Measurements from ENCODE around the gene ZNF200. TPM values are rescaled to one million over a fixed set of nuclear protein-coding genes. Genes with fewer than 3 reads are reported as not detected.

ZNF200 gene
- total and polyA plus RNA-seq, 2 of the 13 experiments (the other 11 are each of a cell fraction or from before 2014, with no cell fraction given) = 3.5 to 16.5 TPM

DNA sequence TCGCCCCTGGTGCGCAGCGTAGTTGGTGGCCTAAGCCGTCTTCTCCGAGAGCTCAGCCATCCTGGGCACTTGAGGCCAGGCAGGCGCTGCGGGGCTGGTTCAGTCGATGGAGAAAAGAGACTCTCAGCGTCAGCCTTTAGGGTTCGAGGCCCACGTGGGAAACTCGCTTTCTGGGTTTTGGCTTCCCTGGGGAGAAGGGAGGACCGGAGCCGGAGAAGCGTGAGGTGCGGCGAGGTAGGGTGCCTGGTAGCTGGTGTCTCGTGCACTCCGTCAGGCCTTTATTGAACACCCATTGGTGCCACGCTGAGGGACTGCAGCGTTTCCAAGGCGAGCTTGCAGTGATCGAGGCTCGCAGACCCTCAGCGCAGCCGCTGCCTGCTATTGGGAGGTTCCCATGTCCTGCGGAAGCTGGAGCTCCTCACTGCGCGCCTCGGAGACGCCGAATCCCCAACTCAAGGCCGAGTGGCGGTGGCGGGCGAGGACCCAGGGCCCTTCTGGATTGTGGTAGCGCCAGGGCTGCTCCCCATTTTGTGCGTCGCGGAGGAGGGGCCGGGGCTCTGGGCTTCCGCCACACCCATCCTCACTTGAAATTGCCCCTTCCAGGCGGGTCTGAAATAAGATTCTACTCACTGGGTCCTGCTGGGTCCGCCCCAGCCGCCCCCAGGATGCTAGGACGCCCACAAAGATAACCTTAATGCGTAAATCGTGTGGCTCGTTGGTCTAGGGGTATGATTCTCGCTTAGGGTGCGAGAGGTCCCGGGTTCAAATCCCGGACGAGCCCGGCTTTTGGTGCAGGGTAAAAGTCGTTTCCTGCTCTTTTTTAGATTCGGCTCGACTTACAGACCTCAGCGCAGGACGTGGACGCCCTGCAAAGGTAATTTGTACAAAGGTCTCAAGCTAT, 45.8 kb downstream of the ZNF200 start (continued):
- TF ChIP-seq, protein P1, sequence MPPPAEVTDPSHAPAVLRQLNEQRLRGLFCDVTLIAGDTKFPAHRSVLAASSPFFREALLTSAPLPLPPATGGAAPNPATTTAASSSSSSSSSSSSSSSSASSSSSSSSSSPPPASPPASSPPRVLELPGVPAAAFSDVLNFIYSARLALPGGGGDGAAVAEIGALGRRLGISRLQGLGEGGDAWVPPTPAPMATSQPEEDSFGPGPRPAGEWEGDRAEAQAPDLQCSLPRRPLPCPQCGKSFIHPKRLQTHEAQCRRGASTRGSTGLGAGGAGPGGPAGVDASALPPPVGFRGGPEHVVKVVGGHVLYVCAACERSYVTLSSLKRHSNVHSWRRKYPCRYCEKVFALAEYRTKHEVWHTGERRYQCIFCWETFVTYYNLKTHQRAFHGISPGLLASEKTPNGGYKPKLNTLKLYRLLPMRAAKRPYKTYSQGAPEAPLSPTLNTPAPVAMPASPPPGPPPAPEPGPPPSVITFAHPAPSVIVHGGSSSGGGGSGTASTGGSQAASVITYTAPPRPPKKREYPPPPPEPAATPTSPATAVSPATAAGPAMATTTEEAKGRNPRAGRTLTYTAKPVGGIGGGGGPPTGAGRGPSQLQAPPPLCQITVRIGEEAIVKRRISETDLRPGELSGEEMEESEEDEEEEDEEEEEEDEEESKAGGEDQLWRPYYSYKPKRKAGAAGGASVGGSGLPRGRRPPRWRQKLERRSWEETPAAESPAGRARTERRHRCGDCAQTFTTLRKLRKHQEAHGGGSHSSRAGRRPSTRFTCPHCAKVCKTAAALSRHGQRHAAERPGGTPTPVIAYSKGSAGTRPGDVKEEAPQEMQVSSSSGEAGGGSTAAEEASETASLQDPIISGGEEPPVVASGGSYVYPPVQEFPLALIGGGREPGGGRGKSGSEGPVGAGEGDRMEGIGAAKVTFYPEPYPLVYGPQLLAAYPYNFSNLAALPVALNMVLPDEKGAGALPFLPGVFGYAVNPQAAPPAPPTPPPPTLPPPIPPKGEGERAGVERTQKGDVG (CRISPR knock-in tag; IDR thresholded peaks at IDR 0.05; ENCODE audit: borderline replicate concordance) = 0 out of 2 replicates have a peak, but pooled peaks have one; percentile 32
- TF ChIP-seq GATAD2A (CRISPR knock-in tag; IDR thresholded peaks at IDR 0.05) (peak; percentile 46; the same call in 1 of the 2 replicates), TSC22D2 (CRISPR knock-in tag; IDR thresholded peaks at IDR 0.05; ENCODE audit: borderline replicate concordance) (peak; percentile 30; the same call in 1 of the 2 replicates), ZNF549 (CRISPR knock-in tag; IDR thresholded peaks at IDR 0.05) (no peak), ZNF775 (CRISPR knock-in tag; IDR thresholded peaks at IDR 0.05; ENCODE audit: borderline replicate concordance) (no peak), SALL1 (CRISPR knock-in tag; IDR thresholded peaks at IDR 0.05) (peak; percentile 29; the same call in 1 of the 2 replicates), RAD21 (CRISPR knock-in tag; IDR thresholded peaks at IDR 0.05) (no peak), SIN3A (IDR thresholded peaks at IDR 0.05; ENCODE audit: borderline replicate concordance, low read depth, low read length) (no peak), ZNF674 (CRISPR knock-in tag; IDR thresholded peaks at IDR 0.05; ENCODE audit: low read depth) (no peak), MTF1 (CRISPR knock-in tag; IDR thresholded peaks at IDR 0.05) (no peak), DNMT1 (CRISPR knock-in tag; IDR thresholded peaks at IDR 0.05) (peak; percentile 38; the same call in 1 of the 2 replicates), CENPT (CRISPR knock-in tag; IDR thresholded peaks at IDR 0.05; ENCODE audit: low read depth) (0 out of 2 replicates have a peak, but pooled peaks have one; percentile 9), KAT8 (CRISPR knock-in tag; IDR thresholded peaks at IDR 0.05) (no peak), ZBTB7B (CRISPR knock-in tag; IDR thresholded peaks at IDR 0.05) (no peak), MAF1 (CRISPR knock-in tag; IDR thresholded peaks at IDR 0.05; ENCODE audit: borderline replicate concordance) (peak; percentile 83; the same call in 1 of the 2 replicates)
- TF ChIP-seq, protein P2, sequence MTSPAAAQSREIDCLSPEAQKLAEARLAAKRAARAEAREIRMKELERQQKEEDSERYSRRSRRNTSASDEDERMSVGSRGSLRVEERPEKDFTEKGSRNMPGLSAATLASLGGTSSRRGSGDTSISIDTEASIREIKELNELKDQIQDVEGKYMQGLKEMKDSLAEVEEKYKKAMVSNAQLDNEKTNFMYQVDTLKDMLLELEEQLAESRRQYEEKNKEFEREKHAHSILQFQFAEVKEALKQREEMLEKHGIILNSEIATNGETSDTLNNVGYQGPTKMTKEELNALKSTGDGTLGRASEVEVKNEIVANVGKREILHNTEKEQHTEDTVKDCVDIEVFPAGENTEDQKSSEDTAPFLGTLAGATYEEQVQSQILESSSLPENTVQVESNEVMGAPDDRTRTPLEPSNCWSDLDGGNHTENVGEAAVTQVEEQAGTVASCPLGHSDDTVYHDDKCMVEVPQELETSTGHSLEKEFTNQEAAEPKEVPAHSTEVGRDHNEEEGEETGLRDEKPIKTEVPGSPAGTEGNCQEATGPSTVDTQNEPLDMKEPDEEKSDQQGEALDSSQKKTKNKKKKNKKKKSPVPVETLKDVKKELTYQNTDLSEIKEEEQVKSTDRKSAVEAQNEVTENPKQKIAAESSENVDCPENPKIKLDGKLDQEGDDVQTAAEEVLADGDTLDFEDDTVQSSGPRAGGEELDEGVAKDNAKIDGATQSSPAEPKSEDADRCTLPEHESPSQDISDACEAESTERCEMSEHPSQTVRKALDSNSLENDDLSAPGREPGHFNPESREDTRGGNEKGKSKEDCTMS (CRISPR knock-in tag; conservative IDR thresholded peaks at IDR 0.05) = no peak
- TF ChIP-seq, protein P3, sequence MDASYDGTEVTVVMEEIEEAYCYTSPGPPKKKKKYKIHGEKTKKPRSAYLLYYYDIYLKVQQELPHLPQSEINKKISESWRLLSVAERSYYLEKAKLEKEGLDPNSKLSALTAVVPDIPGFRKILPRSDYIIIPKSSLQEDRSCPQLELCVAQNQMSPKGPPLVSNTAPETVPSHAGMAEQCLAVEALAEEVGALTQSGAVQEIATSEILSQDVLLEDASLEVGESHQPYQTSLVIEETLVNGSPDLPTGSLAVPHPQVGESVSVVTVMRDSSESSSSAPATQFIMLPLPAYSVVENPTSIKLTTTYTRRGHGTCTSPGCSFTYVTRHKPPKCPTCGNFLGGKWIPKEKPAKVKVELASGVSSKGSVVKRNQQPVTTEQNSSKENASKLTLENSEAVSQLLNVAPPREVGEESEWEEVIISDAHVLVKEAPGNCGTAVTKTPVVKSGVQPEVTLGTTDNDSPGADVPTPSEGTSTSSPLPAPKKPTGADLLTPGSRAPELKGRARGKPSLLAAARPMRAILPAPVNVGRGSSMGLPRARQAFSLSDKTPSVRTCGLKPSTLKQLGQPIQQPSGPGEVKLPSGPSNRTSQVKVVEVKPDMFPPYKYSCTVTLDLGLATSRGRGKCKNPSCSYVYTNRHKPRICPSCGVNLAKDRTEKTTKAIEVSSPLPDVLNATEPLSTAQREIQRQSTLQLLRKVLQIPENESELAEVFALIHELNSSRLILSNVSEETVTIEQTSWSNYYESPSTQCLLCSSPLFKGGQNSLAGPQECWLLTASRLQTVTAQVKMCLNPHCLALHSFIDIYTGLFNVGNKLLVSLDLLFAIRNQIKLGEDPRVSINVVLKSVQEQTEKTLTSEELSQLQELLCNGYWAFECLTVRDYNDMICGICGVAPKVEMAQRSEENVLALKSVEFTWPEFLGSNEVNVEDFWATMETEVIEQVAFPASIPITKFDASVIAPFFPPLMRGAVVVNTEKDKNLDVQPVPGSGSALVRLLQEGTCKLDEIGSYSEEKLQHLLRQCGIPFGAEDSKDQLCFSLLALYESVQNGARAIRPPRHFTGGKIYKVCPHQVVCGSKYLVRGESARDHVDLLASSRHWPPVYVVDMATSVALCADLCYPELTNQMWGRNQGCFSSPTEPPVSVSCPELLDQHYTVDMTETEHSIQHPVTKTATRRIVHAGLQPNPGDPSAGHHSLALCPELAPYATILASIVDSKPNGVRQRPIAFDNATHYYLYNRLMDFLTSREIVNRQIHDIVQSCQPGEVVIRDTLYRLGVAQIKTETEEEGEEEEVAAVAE (CRISPR knock-in tag; IDR thresholded peaks at IDR 0.05; ENCODE audit: borderline replicate concordance) = no peak
- TF ChIP-seq, protein P4, sequence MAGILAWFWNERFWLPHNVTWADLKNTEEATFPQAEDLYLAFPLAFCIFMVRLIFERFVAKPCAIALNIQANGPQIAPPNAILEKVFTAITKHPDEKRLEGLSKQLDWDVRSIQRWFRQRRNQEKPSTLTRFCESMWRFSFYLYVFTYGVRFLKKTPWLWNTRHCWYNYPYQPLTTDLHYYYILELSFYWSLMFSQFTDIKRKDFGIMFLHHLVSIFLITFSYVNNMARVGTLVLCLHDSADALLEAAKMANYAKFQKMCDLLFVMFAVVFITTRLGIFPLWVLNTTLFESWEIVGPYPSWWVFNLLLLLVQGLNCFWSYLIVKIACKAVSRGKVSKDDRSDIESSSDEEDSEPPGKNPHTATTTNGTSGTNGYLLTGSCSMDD (CRISPR knock-in tag; IDR thresholded peaks at IDR 0.05) = no peak

Measured in HepG2 (cell line).